ENCODE results near the gene EMILIN1. TPM values are rescaled to one million over a fixed set of nuclear protein-coding genes. Genes with fewer than 3 reads are reported as not detected.

EMILIN1 gene
- total RNA-seq, 4 donors from 2014 or later = 3.6 to 17.9 (median 7.9) TPM

DNA sequence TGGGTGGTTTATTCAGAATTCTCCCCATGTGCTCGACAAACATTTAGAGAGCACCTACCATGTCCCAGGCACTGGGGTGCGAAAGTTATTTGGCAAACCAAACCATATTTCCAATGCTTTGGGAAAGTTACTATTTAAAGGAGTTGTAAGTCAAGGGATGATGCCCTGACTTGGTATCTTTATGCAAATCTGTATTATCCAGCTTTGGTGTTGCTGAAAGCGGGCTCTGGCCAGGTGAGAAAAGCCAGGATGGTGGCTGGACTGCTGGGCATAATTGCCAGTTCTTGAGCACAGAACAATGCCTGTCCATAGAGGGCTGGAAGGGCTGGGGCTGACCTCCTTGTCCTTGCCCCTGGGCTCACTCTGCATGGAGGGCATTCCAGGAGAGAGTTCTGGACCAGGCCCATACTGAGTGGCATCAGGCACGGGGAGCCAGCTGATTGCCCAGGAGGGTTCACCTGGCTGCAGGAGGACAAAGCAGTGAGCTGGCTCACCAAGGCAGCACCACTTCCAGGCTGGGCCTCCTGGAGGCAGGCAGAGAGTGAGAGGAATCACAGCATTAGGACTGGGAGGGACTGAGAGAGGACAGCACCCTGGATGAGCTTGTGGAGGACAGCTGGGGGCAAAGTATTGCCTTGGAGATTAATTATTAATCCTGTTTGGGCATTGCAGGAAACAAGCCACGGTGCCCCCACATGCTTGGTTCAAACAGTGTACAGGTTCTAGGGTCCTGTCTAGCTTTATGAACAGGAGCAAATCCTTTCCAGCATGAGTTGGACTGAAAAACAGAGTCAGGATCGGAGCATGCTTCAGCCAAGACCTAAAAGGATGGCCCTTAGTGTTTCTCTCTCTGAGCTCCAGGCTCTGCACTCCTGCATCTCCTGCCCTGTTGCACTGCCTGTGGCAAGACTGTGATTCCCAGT lies 15.3 kb downstream of the EMILIN1 start:
- 86 to 88% methylated on average over 6 of the region's 6 CpGs for WGBS, 2 donors
- intact Hi-C loops (cut with DNase I; ENCODE audit: low total_unique reads) = no loop called here

GRCh38 chr2:27094353-27094984 lies 16.1 kb downstream of the EMILIN1 start:
- intact Hi-C loops (cut with DNase I; ENCODE audit: low total_unique reads) = no loop called here
- 94 to 95% methylated on average over 24 of the region's 24 CpGs for WGBS, 2 donors
- TF ChIP-seq, protein P1, sequence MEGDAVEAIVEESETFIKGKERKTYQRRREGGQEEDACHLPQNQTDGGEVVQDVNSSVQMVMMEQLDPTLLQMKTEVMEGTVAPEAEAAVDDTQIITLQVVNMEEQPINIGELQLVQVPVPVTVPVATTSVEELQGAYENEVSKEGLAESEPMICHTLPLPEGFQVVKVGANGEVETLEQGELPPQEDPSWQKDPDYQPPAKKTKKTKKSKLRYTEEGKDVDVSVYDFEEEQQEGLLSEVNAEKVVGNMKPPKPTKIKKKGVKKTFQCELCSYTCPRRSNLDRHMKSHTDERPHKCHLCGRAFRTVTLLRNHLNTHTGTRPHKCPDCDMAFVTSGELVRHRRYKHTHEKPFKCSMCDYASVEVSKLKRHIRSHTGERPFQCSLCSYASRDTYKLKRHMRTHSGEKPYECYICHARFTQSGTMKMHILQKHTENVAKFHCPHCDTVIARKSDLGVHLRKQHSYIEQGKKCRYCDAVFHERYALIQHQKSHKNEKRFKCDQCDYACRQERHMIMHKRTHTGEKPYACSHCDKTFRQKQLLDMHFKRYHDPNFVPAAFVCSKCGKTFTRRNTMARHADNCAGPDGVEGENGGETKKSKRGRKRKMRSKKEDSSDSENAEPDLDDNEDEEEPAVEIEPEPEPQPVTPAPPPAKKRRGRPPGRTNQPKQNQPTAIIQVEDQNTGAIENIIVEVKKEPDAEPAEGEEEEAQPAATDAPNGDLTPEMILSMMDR (IDR thresholded peaks at IDR 0.05) = no peak
- no peak for TF ChIP-seq POLR2A (IDR thresholded peaks at IDR 0.05)
- no peak overlapping the region for H3K4me3 ChIP-seq (ENCODE audit: low read depth, poor library complexity, severe bottlenecking)
- DNase-seq (ENCODE audit: low spot score in 2 of 2) = no peak

More for the DNA sequence above, 15.3 kb downstream of the EMILIN1 start:
- DNase-seq (ENCODE audit: low spot score in 2 of 2) = no peak
- TF ChIP-seq POLR2A (IDR thresholded peaks at IDR 0.05) = no peak
- TF ChIP-seq, protein P1 (IDR thresholded peaks at IDR 0.05) = no peak
- H3K4me3 ChIP-seq (ENCODE audit: low read depth, poor library complexity, severe bottlenecking) = no peak overlapping the region

- TF ChIP-seq POLR2A (IDR thresholded peaks at IDR 0.05) = no peak
- TF ChIP-seq, protein P1 (IDR thresholded peaks at IDR 0.05) = no peak
- intact Hi-C loops (cut with DNase I; ENCODE audit: low total_unique reads) = no loop called here
- no peak for DNase-seq (ENCODE audit: low spot score in 2 of 2)
- no peak overlapping the region for H3K4me3 ChIP-seq (ENCODE audit: low read depth, poor library complexity, severe bottlenecking)
- WGBS, 2 donors = 90 to 97% methylated on average over 2 of the region's 2 CpGs
Observed at GRCh38 chr2:27095427-27095744, 17.0 kb downstream of the EMILIN1 start.

DNA sequence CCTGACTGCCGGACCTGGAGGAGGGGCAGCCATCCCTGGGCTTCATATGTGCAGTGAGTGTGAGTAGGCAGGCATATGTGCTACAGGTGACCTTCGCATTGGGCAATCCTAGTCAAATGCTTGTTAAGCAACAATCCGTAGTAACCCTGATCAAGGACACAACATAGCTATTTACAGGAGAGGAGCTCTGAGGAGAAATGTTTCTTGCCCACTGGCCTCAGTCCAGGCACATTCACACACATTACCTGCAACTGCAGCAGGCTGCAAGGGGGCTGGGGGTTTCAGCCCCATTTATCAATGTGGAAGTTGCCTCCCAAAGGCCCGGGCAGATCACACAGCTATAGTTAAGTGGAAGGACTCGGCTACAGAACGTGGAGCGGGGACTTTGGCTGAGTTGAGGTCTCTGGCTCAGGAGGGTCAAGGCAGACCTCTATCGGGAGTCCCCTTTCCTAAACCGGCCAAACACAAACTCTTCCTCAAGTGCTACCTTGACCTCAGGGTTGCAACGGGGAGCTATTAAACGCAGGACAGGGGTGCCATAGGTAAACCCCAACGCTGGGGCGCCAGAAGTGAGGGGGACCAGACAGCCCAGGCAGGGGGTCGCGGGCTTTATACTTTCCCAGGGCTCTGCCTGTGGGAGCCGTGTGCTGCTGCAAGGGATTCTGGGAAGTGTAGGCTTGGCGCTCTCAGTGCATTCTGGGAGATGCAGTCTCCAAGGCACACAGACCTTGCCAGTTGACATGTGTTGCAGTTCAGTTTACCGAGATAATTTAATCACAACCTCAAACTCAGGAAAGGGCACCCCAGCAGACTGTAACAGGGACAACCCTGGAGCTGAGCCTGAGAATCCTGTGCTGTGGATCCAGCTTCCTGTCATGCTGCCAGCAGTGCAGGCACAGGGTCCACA lies 17.6 kb downstream of the EMILIN1 start:
- intact Hi-C loops (cut with DNase I; ENCODE audit: low total_unique reads) = no loop called here
- no peak for TF ChIP-seq POLR2A (IDR thresholded peaks at IDR 0.05)
- TF ChIP-seq, protein P1 (IDR thresholded peaks at IDR 0.05) = no peak
- WGBS, 2 donors = 29 to 39% methylated on average over 15 to 18 of the region's 18 CpGs
- H3K4me3 ChIP-seq (ENCODE audit: low read depth, poor library complexity, severe bottlenecking) = no peak overlapping the region
- DNase-seq (ENCODE audit: low spot score in 2 of 2) = no peak

GRCh38 chr2:27096748-27097297 lies 18.4 kb downstream of the EMILIN1 start:
- 69 to 74% methylated on average over 3 of the region's 3 CpGs for WGBS, 2 donors
- intact Hi-C loops (cut with DNase I; ENCODE audit: low total_unique reads) = no loop called here
- no peak overlapping the region for H3K4me3 ChIP-seq (ENCODE audit: low read depth, poor library complexity, severe bottlenecking)
- no peak for DNase-seq (ENCODE audit: low spot score in 2 of 2)
- TF ChIP-seq, protein P1 (IDR thresholded peaks at IDR 0.05) = no peak
- TF ChIP-seq POLR2A (IDR thresholded peaks at IDR 0.05) = no peak

Measured in lower leg skin (tissue), 4 donors.